Hepatocyte (in vitro differentiated cells): ENCODE results near the gene UGT2B17.

ENCODE experiments used
- CTCF ChIP-seq: fragments of 200-600 bp; sonication (generic); IDR thresholded peaks from 2 replicates; pipeline ENCODE4 v1.5.1; 2016; ENCODE audit warnings: antibody characterized with exemption, mild to moderate bottlenecking; ENCODE audit not compliant: poor library complexity
- EZH2phosphoT487 ChIP-seq: fragments of 200-600 bp; sonication (generic); IDR thresholded peaks from one replicate; pipeline ENCODE4 v1.6.1; 2018; ENCODE audit warnings: antibody characterized with exemption, mild to moderate bottlenecking, low read depth, moderate library complexity; ENCODE audit not compliant: unreplicated experiment, severe bottlenecking

GRCh38 chr4:68581383-68582338 lies 5.5 kb upstream of the UGT2B17 start:
- TF ChIP-seq CTCF = no peak
- no peak for TF ChIP-seq EZH2phosphoT487
